ENCODE data around the gene ACSL3.
"Not testable (repeated sequence)": the region's sequence is repeated elsewhere in the genome, so short reads cannot be mapped to it uniquely, and the experiment has no call there.

ACSL3 gene

DNA sequence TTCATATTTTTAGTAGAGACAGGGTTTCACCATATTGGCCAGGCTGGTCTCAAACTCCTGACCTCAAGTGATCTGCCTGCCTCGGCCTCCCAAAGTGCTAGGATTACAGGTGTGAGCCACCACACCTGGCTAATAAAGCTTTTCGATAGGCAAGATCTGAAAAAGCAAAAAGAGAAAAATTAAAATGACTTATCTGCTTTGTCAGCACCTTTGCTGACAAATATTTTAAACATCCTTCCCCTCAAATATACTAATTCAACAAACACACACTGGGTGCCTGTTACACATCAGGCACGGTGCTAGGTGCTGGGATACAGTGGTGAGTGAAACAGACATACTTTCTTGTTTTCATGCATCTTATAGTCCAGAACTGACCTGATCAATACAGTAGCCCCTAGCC, 15.5 kb upstream of the ACSL3 start:
- H3K9me3 ChIP-seq (replicated peaks in 1 of 2; ENCODE audit: control insufficient read depth in 2 of 2, insufficient read depth in 1 of 2, low read depth in 1 of 2, low read length in 2 of 2); H3K4ac ChIP-seq (ENCODE audit: low read length); H3K9ac ChIP-seq (ENCODE audit: low read depth, low read length, poor library complexity); DNase-seq (ENCODE audit: low spot score); H2BK120ac ChIP-seq (ENCODE audit: low read depth, low read length); H3K4me1 ChIP-seq (ENCODE audit: control insufficient read depth in 2 of 2, insufficient read depth in 1 of 2, low read depth in 1 of 2, low read length in 2 of 2); H3K4me3 ChIP-seq (ENCODE audit: low read length in 2 of 2); H3K23ac ChIP-seq (ENCODE audit: low read depth, low read length, poor library complexity); H3K4me2 ChIP-seq (ENCODE audit: insufficient read depth, low read length, poor library complexity, severe bottlenecking); H4K8ac ChIP-seq (ENCODE audit: low read depth, low read length); H4K91ac ChIP-seq (ENCODE audit: low read depth, low read length, poor library complexity); H3K36me3 ChIP-seq (replicated peaks in 1 of 2; ENCODE audit: control insufficient read depth in 2 of 2, insufficient read depth in 2 of 2, low read length in 2 of 2); H2BK15ac ChIP-seq (ENCODE audit: low read length); H2AFZ ChIP-seq (ENCODE audit: low read length); H2BK5ac ChIP-seq (ENCODE audit: low read length); H2BK12ac ChIP-seq (ENCODE audit: low read length); H3K27ac ChIP-seq (replicated peaks; ENCODE audit: low read length); H3K79me1 ChIP-seq (ENCODE audit: low read depth, low read length); H2AK5ac ChIP-seq (ENCODE audit: low read depth, low read length); H3K27me3 ChIP-seq (ENCODE audit: control insufficient read depth in 3 of 3, insufficient read depth in 3 of 3, low read depth in 1 of 3, low read length in 3 of 3); H3K14ac ChIP-seq (ENCODE audit: low read length); H3K18ac ChIP-seq (ENCODE audit: low read length): not testable (repeated sequence)
- no CpG with 5 or more reads among the region's 3 CpGs for WGBS, 2 donors (ENCODE audit: extremely low coverage in 2 of 2, insufficient read length in 2 of 2, insufficient replicate concordance in 1 of 2)

DNA sequence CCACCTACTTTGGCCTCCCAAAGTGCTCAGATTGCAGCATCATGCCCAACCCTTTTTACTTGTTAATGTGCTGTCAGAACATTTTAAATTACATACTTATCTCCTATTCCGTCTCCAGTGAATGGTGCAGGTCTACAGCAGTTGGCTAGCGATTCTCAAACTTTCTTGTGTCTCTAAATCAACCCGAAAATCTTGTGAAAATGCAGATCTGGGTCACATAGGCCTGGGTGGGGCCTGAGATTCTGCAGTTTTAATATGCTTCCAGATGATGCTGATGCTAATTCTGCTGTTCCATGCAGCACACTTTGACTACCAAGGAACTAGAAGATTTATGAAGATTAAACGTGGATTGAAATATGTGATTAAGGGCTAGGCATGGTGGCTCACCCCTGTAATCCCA, 14.8 kb upstream of the ACSL3 start:
- Histone ChIP-seq H3K9me3 (replicated peaks in 1 of 2; ENCODE audit: control insufficient read depth in 2 of 2, insufficient read depth in 1 of 2, low read depth in 1 of 2, low read length in 2 of 2) (no peaks in the 10 kb centered on the region), H2AK5ac (ENCODE audit: low read depth, low read length) (no peak overlapping the region), H4K8ac (ENCODE audit: low read depth, low read length) (no peak overlapping the region), H2AFZ (ENCODE audit: low read length) (no peak overlapping the region), H3K4ac (ENCODE audit: low read length) (no peak overlapping the region), H3K27ac (replicated peaks; ENCODE audit: low read length) (no peak overlapping the region), H3K4me2 (ENCODE audit: insufficient read depth, low read length, poor library complexity, severe bottlenecking) (no peak overlapping the region), H2BK12ac (ENCODE audit: low read length) (no peak overlapping the region), H3K4me3 (ENCODE audit: low read length in 2 of 2) (no peak overlapping the region), H3K4me1 (ENCODE audit: control insufficient read depth in 2 of 2, insufficient read depth in 1 of 2, low read depth in 1 of 2, low read length in 2 of 2) (no peaks in the 10 kb centered on the region), H2BK5ac (ENCODE audit: low read length) (no peak overlapping the region), H3K27me3 (ENCODE audit: control insufficient read depth in 3 of 3, insufficient read depth in 3 of 3, low read depth in 1 of 3, low read length in 3 of 3) (no peaks in the 10 kb centered on the region), H2BK15ac (ENCODE audit: low read length) (no peak overlapping the region), H2BK120ac (ENCODE audit: low read depth, low read length) (no peak overlapping the region), H3K18ac (ENCODE audit: low read length) (no peak overlapping the region), H4K91ac (ENCODE audit: low read depth, low read length, poor library complexity) (no peak overlapping the region), H3K79me1 (ENCODE audit: low read depth, low read length) (no peaks in the 10 kb centered on the region), H3K23ac (ENCODE audit: low read depth, low read length, poor library complexity) (no peak overlapping the region), H3K36me3 (replicated peaks in 1 of 2; ENCODE audit: control insufficient read depth in 2 of 2, insufficient read depth in 2 of 2, low read length in 2 of 2) (no peaks in the 10 kb centered on the region), H3K14ac (ENCODE audit: low read length) (no peak overlapping the region), H3K9ac (ENCODE audit: low read depth, low read length, poor library complexity) (no peak overlapping the region)
- WGBS, 2 donors (ENCODE audit: extremely low coverage in 2 of 2, insufficient read length in 2 of 2, insufficient replicate concordance in 1 of 2), result no CpG with 5 or more reads among the region's 4 CpGs
- no peak for DNase-seq (ENCODE audit: low spot score)

DNA sequence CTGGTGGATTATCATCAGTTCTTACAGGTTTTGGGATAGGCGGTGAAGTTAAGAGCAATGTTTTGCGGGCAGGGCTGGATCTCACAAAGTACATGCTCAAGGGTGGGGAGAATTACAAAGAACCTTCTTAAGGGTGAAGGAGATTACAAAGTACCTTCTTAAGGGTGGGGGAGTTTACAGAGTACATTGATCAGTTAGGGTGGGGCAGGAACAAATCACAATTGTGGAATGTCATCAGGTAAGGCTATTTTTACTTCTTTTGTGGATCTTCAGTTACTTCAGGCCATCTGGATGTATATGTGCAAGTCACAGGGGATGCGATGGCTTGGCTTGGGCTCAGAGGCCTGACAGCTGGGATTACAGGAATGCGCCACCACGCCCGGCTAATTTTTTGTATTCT, 12.8 kb upstream of the ACSL3 start:
- not testable (repeated sequence) for H3K9me3 ChIP-seq (replicated peaks in 1 of 2; ENCODE audit: control insufficient read depth in 2 of 2, insufficient read depth in 1 of 2, low read depth in 1 of 2, low read length in 2 of 2); H2BK15ac ChIP-seq (ENCODE audit: low read length); H3K4ac ChIP-seq (ENCODE audit: low read length); H3K14ac ChIP-seq (ENCODE audit: low read length); H2BK5ac ChIP-seq (ENCODE audit: low read length); H2AK5ac ChIP-seq (ENCODE audit: low read depth, low read length); H3K18ac ChIP-seq (ENCODE audit: low read length); H3K4me3 ChIP-seq (ENCODE audit: low read length in 2 of 2); DNase-seq (ENCODE audit: low spot score); H3K4me1 ChIP-seq (ENCODE audit: control insufficient read depth in 2 of 2, insufficient read depth in 1 of 2, low read depth in 1 of 2, low read length in 2 of 2); H3K79me1 ChIP-seq (ENCODE audit: low read depth, low read length); H3K27me3 ChIP-seq (ENCODE audit: control insufficient read depth in 3 of 3, insufficient read depth in 3 of 3, low read depth in 1 of 3, low read length in 3 of 3); H3K36me3 ChIP-seq (replicated peaks in 1 of 2; ENCODE audit: control insufficient read depth in 2 of 2, insufficient read depth in 2 of 2, low read length in 2 of 2); H2BK120ac ChIP-seq (ENCODE audit: low read depth, low read length); H2AFZ ChIP-seq (ENCODE audit: low read length); H2BK12ac ChIP-seq (ENCODE audit: low read length); H4K8ac ChIP-seq (ENCODE audit: low read depth, low read length); H3K9ac ChIP-seq (ENCODE audit: low read depth, low read length, poor library complexity); H4K91ac ChIP-seq (ENCODE audit: low read depth, low read length, poor library complexity); H3K4me2 ChIP-seq (ENCODE audit: insufficient read depth, low read length, poor library complexity, severe bottlenecking); H3K23ac ChIP-seq (ENCODE audit: low read depth, low read length, poor library complexity); H3K27ac ChIP-seq (replicated peaks; ENCODE audit: low read length)
- no CpG with 5 or more reads among the region's 6 CpGs for WGBS, 2 donors (ENCODE audit: extremely low coverage in 2 of 2, insufficient read length in 2 of 2, insufficient replicate concordance in 1 of 2)

DNA sequence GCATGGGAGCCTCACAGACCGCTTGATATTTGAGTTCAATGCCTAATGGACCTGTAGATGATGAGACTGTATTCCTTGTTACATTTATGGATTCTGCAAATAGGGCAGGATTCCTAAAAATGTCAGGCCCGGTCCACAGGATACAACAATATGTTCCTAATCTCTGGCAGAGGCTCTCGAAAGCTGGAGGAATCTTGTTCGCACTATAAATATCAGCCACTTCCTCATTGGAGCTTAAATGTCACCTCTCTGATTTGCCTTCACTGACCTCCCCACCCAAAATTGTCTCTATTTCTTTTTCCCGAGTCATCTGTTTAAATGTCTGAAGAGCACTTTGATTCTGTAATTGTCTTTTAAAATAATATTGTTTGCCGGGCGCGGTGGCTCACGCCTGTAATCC, 12.0 kb upstream of the ACSL3 start:
- Histone ChIP-seq H3K18ac (ENCODE audit: low read length) (no peak overlapping the region), H2AK5ac (ENCODE audit: low read depth, low read length) (no peak overlapping the region), H3K36me3 (replicated peaks in 1 of 2; ENCODE audit: control insufficient read depth in 2 of 2, insufficient read depth in 2 of 2, low read length in 2 of 2) (no peaks in the 10 kb centered on the region), H3K4me1 (ENCODE audit: control insufficient read depth in 2 of 2, insufficient read depth in 1 of 2, low read depth in 1 of 2, low read length in 2 of 2) (no peaks in the 10 kb centered on the region), H3K14ac (ENCODE audit: low read length) (no peak overlapping the region), H3K79me1 (ENCODE audit: low read depth, low read length) (no peaks in the 10 kb centered on the region), H3K27me3 (ENCODE audit: control insufficient read depth in 3 of 3, insufficient read depth in 3 of 3, low read depth in 1 of 3, low read length in 3 of 3) (no peaks in the 10 kb centered on the region), H3K23ac (ENCODE audit: low read depth, low read length, poor library complexity) (no peak overlapping the region), H2AFZ (ENCODE audit: low read length) (no peak overlapping the region), H3K4me2 (ENCODE audit: insufficient read depth, low read length, poor library complexity, severe bottlenecking) (no peak overlapping the region), H4K8ac (ENCODE audit: low read depth, low read length) (no peak overlapping the region), H3K4ac (ENCODE audit: low read length) (no peak overlapping the region), H3K9me3 (replicated peaks in 1 of 2; ENCODE audit: control insufficient read depth in 2 of 2, insufficient read depth in 1 of 2, low read depth in 1 of 2, low read length in 2 of 2) (no peaks in the 10 kb centered on the region), H4K91ac (ENCODE audit: low read depth, low read length, poor library complexity) (no peak overlapping the region), H2BK120ac (ENCODE audit: low read depth, low read length) (no peak overlapping the region), H3K27ac (replicated peaks; ENCODE audit: low read length) (no peak overlapping the region), H3K9ac (ENCODE audit: low read depth, low read length, poor library complexity) (no peak overlapping the region), H2BK15ac (ENCODE audit: low read length) (no peak overlapping the region), H2BK12ac (ENCODE audit: low read length) (no peak overlapping the region), H3K4me3 (ENCODE audit: low read length in 2 of 2) (no peak overlapping the region), H2BK5ac (ENCODE audit: low read length) (no peak overlapping the region)
- DNase-seq (ENCODE audit: low spot score), result no peak
- no CpG with 5 or more reads among the region's 9 CpGs for WGBS, 2 donors (ENCODE audit: extremely low coverage in 2 of 2, insufficient read length in 2 of 2, insufficient replicate concordance in 1 of 2)
